Erythroblast (primary cell): ENCODE data around the gene MED16.

ENCODE experiments used
- DNase-seq, 2 experiments: peaks; one replicate each; lab custom pipeline; 2025; lab: John Stamatoyannopoulos, UW
- GATA1 ChIP-seq: IDR thresholded peaks from 2 replicates; pipeline ENCODE4 v1.6.1; 2011; ENCODE audit warnings: low read depth, mild to moderate bottlenecking, control low read depth, low read length, moderate library complexity
- POLR2A ChIP-seq: IDR thresholded peaks from 2 replicates; pipeline ENCODE4 v1.6.1; 2011; ENCODE audit warnings: mild to moderate bottlenecking, low read length

Gene MED16

GRCh38 chr19:924553-925086 lies 31.6 kb upstream of the MED16 start:
- peak; percentile 46 to 47 for DNase-seq
- no peak for TF ChIP-seq GATA1

GRCh38 chr19:920051-920864 lies 27.3 kb upstream of the MED16 start:
- no peak for TF ChIP-seq GATA1
- TF ChIP-seq POLR2A: no peak
- peak; percentile 54 to 57 for DNase-seq

- TF ChIP-seq POLR2A (no peak), GATA1 (no peak)
- peak in 1 of 2 experiments; percentile 50 for DNase-seq
Observed at GRCh38 chr19:919199-920050, 26.4 kb upstream of the MED16 start.

GRCh38 chr19:918481-919198 lies 25.7 kb upstream of the MED16 start:
- DNase-seq: no peak
- TF ChIP-seq POLR2A (no peak), GATA1 (no peak)

- TF ChIP-seq GATA1: no peak
Observed at GRCh38 chr19:918152-918437, 25.1 kb upstream of the MED16 start.

GRCh38 chr19:917323-918151 lies 24.6 kb upstream of the MED16 start, which contains the start of gene KISS1R:
TSS of gene KISS1R (plus strand) at chr19:917333. CDS start at chr19:917503, 170 bp downstream.
- DNase-seq: peak; percentile 70 to 83
- no peak for TF ChIP-seq POLR2A
- TF ChIP-seq GATA1: no peak

More at GRCh38 chr19:918152-918437, 25.1 kb upstream of the MED16 start:
- no peak for DNase-seq

- DNase-seq: peak; percentile 48 to 49
- TF ChIP-seq GATA1 (no peak), POLR2A (no peak)
Observed at GRCh38 chr19:916645-917322, 23.8 kb upstream of the MED16 start.

- TF ChIP-seq POLR2A (peak; percentile 45), GATA1 (no peak)
- peak; percentile 84 to 91 for DNase-seq
Observed at GRCh38 chr19:913080-913748, 20.2 kb upstream of the MED16 start, which contains the start of gene R3HDM4. TSS of gene R3HDM4 (minus strand) at chr19:913219. CDS start at chr19:913157, 62 bp downstream.

- peak; percentile 61 to 78 for DNase-seq
Observed at GRCh38 chr19:912181-913079, 19.4 kb upstream of the MED16 start.

GRCh38 chr19:911197-912033 lies 18.4 kb upstream of the MED16 start:
- TF ChIP-seq GATA1: no peak
- no peak for TF ChIP-seq POLR2A
- no peak for DNase-seq

More at GRCh38 chr19:912181-913079, 19.4 kb upstream of the MED16 start:
- TF ChIP-seq POLR2A: no peak
